H7 (cell line): ENCODE measurements around the gene NRM. TPM values are rescaled to one million over a fixed set of nuclear protein-coding genes. Genes with fewer than 3 reads are reported as not detected.
"Not testable (repeated sequence)": the region's sequence is repeated elsewhere in the genome, so short reads cannot be mapped to it uniquely, and the experiment has no call there.

Experiments used
- DNase-seq: peaks from one replicate; pipeline ENCODE4 v3.0.0; 2012
- H3K27me3 ChIP-seq: 2 replicates; pipeline ENCODE4 v1.6.0; 2011; ENCODE audit warnings: mild to moderate bottlenecking, low read length; ENCODE audit not compliant: control insufficient read depth, insufficient read depth
- H3K36me3 ChIP-seq: replicated peaks from 2 replicates; pipeline ENCODE4 v1.5.1; 2011; ENCODE audit warnings: low read length; ENCODE audit not compliant: control insufficient read depth, insufficient read depth
- H3K4me3 ChIP-seq: 2 replicates; pipeline ENCODE4 v1.5.1; 2011; ENCODE audit warnings: low read depth, mild to moderate bottlenecking, control low read depth, low read length, moderate library complexity; ENCODE audit not compliant: insufficient read depth
- total RNA-seq: library from RNA; depleted of rRNA; stranded (reverse); fragments of >200 nt; shearing (Covaris generic); gene quantifications from 2 replicates; pipeline ENCODE4 v1.2.3, GENCODE V29; 2014

Gene NRM
- total RNA-seq, 1 experiment from 2014 or later = 23.8 TPM

DNA sequence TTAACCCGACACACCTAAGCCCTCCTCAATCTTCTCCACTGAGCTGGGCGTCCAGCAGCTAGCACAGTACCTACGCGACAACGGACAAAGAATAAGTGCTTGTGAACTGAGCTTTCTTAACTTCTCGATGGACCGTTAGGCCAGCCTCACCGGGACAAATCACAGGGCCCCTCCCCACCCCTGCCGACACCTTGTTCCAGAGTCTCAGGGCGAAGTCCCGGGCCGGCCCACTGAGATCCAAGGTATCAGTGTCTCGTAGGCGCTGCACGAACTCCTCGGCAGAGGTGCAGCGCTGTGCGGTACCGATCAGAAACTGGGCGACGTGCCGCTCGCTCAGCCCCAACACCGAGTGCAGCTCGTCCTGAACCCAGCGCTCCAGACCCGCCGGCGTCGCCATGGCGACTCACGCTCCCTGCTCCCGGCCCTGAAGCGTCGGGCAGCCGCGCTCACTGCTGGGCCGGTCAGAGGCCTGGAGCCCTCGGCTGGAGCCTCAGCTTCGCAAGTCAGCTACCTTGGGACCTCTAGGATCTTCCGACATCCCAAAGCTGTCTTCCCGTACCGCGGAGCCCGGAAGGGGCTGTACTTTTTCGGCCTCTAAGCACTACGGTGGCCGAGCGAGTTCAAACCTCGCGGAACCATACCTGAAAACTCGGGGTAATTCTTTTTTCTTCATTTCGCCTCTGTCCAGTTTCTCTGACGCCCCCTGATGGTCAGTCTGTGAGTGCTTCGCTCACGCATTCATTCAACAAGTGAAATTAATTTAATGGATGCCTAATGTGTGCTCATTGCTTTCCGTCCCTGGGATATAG is 18.1 kb downstream of the NRM start, which contains the start of gene DHX16:
TSS of gene DHX16 (minus strand) at position 562 of the 809 bp plus-strand sequence. CDS start at position 397, 165 bp downstream.
- peak; percentile 94 for DNase-seq
- peaks cover 17% of the 10 kb centered on the region for H3K36me3 ChIP-seq
- H3K4me3 ChIP-seq = peak within 1 kb of the TSS; percentile 89
- no peaks in the 10 kb centered on the region for H3K27me3 ChIP-seq

DNA sequence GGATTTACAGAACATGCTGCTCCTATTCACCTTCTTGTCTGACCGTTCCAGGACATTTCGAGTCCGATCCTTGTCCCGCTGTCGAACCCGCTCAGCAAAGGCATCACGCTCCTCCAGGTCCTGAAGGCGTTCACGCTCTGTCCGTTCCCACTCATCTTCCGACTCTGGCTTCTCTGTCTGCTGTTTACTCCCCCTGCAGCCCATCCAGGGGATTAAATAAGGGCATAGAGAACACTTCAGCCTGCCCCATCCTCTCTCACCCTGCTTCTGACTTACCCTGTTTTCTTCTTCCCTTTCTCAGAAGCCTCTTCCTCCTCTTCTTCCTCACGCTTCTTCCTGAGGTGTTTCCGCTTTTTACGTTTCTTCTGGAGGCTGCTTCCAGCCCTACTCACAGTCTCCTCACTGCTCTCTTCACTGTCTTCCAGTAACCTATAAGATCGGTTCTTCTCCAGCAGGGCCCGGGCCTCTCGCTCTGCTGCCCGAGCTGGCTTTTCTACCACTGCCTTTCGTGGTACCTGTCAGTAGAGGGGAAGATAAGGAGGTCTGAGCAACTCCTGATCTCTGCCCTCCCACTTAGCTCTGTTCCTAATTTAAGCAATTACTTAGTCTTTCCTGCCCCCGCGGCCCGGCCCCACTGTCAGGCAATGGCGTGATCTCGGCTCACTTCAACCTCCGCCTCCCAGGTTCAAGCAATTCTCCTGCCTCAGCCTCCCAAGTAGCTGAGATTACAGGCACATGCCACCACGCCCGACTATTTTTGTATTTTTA is 19.8 kb downstream of the NRM start:
- H3K27me3 ChIP-seq = no peaks in the 10 kb centered on the region
- DNase-seq = peak; percentile 66
- H3K36me3 ChIP-seq = peaks cover 13% of the 10 kb centered on the region
- H3K4me3 ChIP-seq = no peak overlapping the region

DNA sequence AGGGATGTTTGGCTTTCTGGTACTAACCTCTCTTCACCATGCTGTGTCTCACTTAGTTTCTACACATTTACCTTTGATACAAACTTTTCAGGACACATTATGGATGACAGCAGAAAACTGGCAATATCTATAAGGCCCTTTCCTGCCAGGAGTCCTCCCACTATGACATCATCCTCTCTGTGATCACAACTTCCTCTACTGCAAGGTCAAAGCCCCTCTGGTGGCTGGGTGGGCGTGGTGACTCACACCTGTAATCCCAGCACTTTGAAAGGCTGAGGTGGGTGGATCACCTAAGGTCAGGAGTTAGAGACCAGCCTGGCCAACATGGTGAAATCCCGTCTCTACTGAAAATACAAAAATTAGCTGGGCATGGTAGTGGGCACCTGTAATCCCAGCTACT is 24.5 kb downstream of the NRM start:
- not testable (repeated sequence) for H3K27me3 ChIP-seq, DNase-seq, H3K4me3 ChIP-seq
- peaks cover 41% of the 10 kb centered on the region for H3K36me3 ChIP-seq

DNA sequence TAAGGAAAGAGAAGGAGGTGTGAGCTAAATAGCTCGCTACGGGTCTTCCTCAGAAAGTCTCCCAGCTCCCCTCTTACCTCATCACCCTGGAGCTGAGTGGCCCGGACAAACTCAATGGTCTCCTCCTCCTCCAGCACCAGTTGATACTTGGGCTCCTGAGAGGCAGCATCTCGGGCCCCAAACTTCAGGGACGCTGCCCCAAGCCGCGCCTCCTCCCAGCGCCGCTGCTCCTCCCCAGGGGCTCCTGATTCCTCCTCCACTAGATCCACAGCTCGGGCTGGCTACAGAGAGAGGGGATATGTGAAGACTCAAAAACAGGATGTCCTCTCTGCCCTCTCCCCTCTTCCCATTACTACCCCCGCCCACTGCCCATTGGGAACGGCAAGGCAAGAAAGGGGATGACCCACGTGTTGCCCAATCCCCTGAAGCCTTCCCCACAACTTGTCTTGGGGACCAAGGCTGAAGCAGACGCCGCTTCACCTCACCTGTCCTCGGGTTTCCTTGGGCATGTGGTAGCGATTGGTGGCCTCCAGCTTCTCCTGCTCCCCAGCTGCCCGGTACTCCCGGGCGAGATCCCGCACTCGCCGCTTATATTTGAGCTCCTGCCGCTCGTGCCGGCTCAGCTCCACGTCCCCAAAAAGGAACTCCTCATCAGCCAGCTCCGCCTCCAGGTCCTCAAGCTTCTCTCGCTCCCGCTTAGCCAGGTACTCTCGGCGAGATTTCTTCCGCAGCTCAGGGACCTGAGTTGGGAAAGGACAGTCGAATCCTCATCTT is 25.6 kb downstream of the NRM start:
- no peak for DNase-seq
- Histone ChIP-seq H3K27me3 (no peaks in the 10 kb centered on the region), H3K36me3 (peaks cover 38% of the 10 kb centered on the region), H3K4me3 (no peak overlapping the region)

GRCh38 chr6:30657922-30658321 is 32.9 kb downstream of the NRM start:
- H3K4me3 ChIP-seq, H3K27me3 ChIP-seq, DNase-seq: not testable (repeated sequence)
- peaks cover 52% of the 10 kb centered on the region for H3K36me3 ChIP-seq

GRCh38 chr6:30657454-30657853 is 33.3 kb downstream of the NRM start:
- DNase-seq = no peak
- Histone ChIP-seq H3K27me3 (no peaks in the 10 kb centered on the region), H3K4me3 (no peak overlapping the region), H3K36me3 (peaks cover 55% of the 10 kb centered on the region)

- H3K27me3 ChIP-seq = no peaks in the 10 kb centered on the region
- H3K36me3 ChIP-seq = peaks cover 48% of the 10 kb centered on the region
- no peak for DNase-seq
- no peak overlapping the region for H3K4me3 ChIP-seq
Measured at GRCh38 chr6:30656513-30656912, 34.3 kb downstream of the NRM start.

DNA sequence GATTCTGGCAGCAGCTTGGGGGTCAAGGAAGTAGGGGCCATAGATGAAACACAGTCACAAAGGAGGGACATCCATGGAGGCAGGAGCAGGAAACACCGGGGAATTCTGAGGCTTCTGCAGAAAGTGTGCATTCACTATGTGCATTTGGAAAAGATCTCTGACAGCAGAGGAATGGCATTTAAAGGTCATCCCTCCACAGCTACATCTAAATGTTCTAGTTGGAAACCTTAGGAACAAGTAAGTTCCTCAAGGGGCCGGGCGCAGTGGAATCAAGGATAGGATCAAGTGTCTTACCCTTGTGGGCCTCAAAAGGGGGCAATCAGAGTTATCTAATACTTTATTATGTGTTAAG is 35.1 kb downstream of the NRM start:
- no peaks in the 10 kb centered on the region for H3K27me3 ChIP-seq
- peaks cover 49% of the 10 kb centered on the region for H3K36me3 ChIP-seq
- no peak for DNase-seq
- no peak overlapping the region for H3K4me3 ChIP-seq

GRCh38 chr6:30654798-30655742 is 35.7 kb downstream of the NRM start:
- Histone ChIP-seq H3K36me3 (peaks cover 46% of the 10 kb centered on the region), H3K4me3 (no peak overlapping the region)
- no peak for DNase-seq

GRCh38 chr6:30651143-30651542 is 39.6 kb downstream of the NRM start:
- Histone ChIP-seq H3K36me3 (peaks cover 31% of the 10 kb centered on the region), H3K4me3 (no peak overlapping the region), H3K27me3 (no peaks in the 10 kb centered on the region)
- DNase-seq = no peak

More at GRCh38 chr6:30654798-30655742, 35.7 kb downstream of the NRM start:
- no peaks in the 10 kb centered on the region for H3K27me3 ChIP-seq

GRCh38 chr6:30647242-30648116 is 43.3 kb downstream of the NRM start:
- Histone ChIP-seq H3K27me3 (no peaks in the 10 kb centered on the region), H3K4me3 (peak overlapping the region; percentile 99), H3K36me3 (peaks cover 7% of the 10 kb centered on the region)
- DNase-seq = peak; percentile 98

GRCh38 chr6:30646450-30647241 is 44.1 kb downstream of the NRM start, which contains the start of gene C6orf136:
C6orf136 (plus strand) TSS chr6:30647133; CDS start chr6:30647232, 99 bp downstream.
- Histone ChIP-seq H3K36me3 (peaks cover 4% of the 10 kb centered on the region), H3K4me3 (peak within 1 kb of the TSS; percentile 99), H3K27me3 (no peaks in the 10 kb centered on the region)

More at GRCh38 chr6:30646450-30647241, 44.1 kb downstream of the NRM start, which contains the start of gene C6orf136:
- peak; percentile 99 for DNase-seq
